Measurements from ENCODE around the gene SP100.

Gene SP100

GRCh38 chr2:230569298-230569697 lies 153.3 kb downstream of the SP100 start:
- Histone ChIP-seq H3F3A (ENCODE audit: low read depth) (no peaks in the 10 kb centered on the region), H3K9me3 (ENCODE audit: insufficient read depth, low read depth, low read length) (no peaks in the 10 kb centered on the region; the same call in 1 of the 2 replicates), H3K79me2 (ENCODE audit: insufficient read depth, low read length) (no peaks in the 10 kb centered on the region), H3K36me3 (ENCODE audit: insufficient read depth, low read length) (no peaks in the 10 kb centered on the region), H4K20me1 (ENCODE audit: insufficient read depth, low read length, poor library complexity, severe bottlenecking) (no peaks in the 10 kb centered on the region), H3K9me2 (replicated peaks; ENCODE audit: low read depth, low read length) (no peaks in the 10 kb centered on the region), H2AFZ (ENCODE audit: low read length) (no peak overlapping the region), H3K4me3 (ENCODE audit: low read length, poor library complexity, severe bottlenecking) (no peak overlapping the region), H3K27me3 (ENCODE audit: insufficient read depth, low read length, poor library complexity, severe bottlenecking) (no peaks in the 10 kb centered on the region), H3K9ac (ENCODE audit: low read depth, low read length, poor library complexity, severe bottlenecking) (no peak overlapping the region), H3K4me2 (ENCODE audit: low read depth, low read length, poor library complexity, severe bottlenecking) (no peak overlapping the region), H3K4me1 (ENCODE audit: insufficient read depth, low read length, poor library complexity, severe bottlenecking) (no peaks in the 10 kb centered on the region)
- TF ChIP-seq CTCF (conservative IDR thresholded peaks at IDR 0.05; ENCODE audit: low read length) (no peak), EZH2phosphoT487 (IDR thresholded peaks at IDR 0.05; ENCODE audit: borderline replicate concordance) (no peak)

GRCh38 chr2:230570987-230571386 lies 155.0 kb downstream of the SP100 start:
- Histone ChIP-seq H3K4me2 (ENCODE audit: low read depth, low read length, poor library complexity, severe bottlenecking) (no peak overlapping the region), H3K79me2 (ENCODE audit: insufficient read depth, low read length) (no peaks in the 10 kb centered on the region), H3K9me3 (ENCODE audit: insufficient read depth, low read depth, low read length) (no peaks in the 10 kb centered on the region; the same call in 1 of the 2 replicates), H4K20me1 (ENCODE audit: insufficient read depth, low read length, poor library complexity, severe bottlenecking) (no peaks in the 10 kb centered on the region), H3K36me3 (ENCODE audit: insufficient read depth, low read length) (no peaks in the 10 kb centered on the region), H3K9me2 (replicated peaks; ENCODE audit: low read depth, low read length) (no peaks in the 10 kb centered on the region), H3K4me3 (ENCODE audit: low read length, poor library complexity, severe bottlenecking) (no peak overlapping the region), H3K4me1 (ENCODE audit: insufficient read depth, low read length, poor library complexity, severe bottlenecking) (no peaks in the 10 kb centered on the region), H3K27me3 (ENCODE audit: insufficient read depth, low read length, poor library complexity, severe bottlenecking) (no peaks in the 10 kb centered on the region), H3F3A (ENCODE audit: low read depth) (no peaks in the 10 kb centered on the region), H3K9ac (ENCODE audit: low read depth, low read length, poor library complexity, severe bottlenecking) (no peak overlapping the region), H2AFZ (ENCODE audit: low read length) (no peak overlapping the region)
- TF ChIP-seq EZH2phosphoT487 (IDR thresholded peaks at IDR 0.05; ENCODE audit: borderline replicate concordance), result no peak
- TF ChIP-seq CTCF (conservative IDR thresholded peaks at IDR 0.05; ENCODE audit: low read length), result no peak

GRCh38 chr2:230575642-230576324 lies 159.8 kb downstream of the SP100 start:
- Histone ChIP-seq H3K9me2 (replicated peaks; ENCODE audit: low read depth, low read length) (no peaks in the 10 kb centered on the region), H3K4me3 (ENCODE audit: low read length, poor library complexity, severe bottlenecking) (no peak overlapping the region), H3K27me3 (ENCODE audit: insufficient read depth, low read length, poor library complexity, severe bottlenecking) (no peaks in the 10 kb centered on the region), H4K20me1 (ENCODE audit: insufficient read depth, low read length, poor library complexity, severe bottlenecking) (no peaks in the 10 kb centered on the region), H2AFZ (ENCODE audit: low read length) (0 out of 2 replicates have a peak overlapping the region, but pooled peaks have one; percentile 23), H3K79me2 (ENCODE audit: insufficient read depth, low read length) (no peaks in the 10 kb centered on the region), H3F3A (ENCODE audit: low read depth) (no peaks in the 10 kb centered on the region), H3K9me3 (ENCODE audit: insufficient read depth, low read depth, low read length) (no peaks in the 10 kb centered on the region; the same call in 1 of the 2 replicates), H3K9ac (ENCODE audit: low read depth, low read length, poor library complexity, severe bottlenecking) (no peak overlapping the region), H3K36me3 (ENCODE audit: insufficient read depth, low read length) (no peaks in the 10 kb centered on the region), H3K4me2 (ENCODE audit: low read depth, low read length, poor library complexity, severe bottlenecking) (no peak overlapping the region), H3K4me1 (ENCODE audit: insufficient read depth, low read length, poor library complexity, severe bottlenecking) (peaks cover 19% of the 10 kb centered on the region)
- TF ChIP-seq EZH2phosphoT487 (IDR thresholded peaks at IDR 0.05; ENCODE audit: borderline replicate concordance) (no peak), CTCF (conservative IDR thresholded peaks at IDR 0.05; ENCODE audit: low read length) (no peak)

Data from Loucy (cell line).